ENCODE results near the gene ADGRB3. TPM values are rescaled to one million over a fixed set of nuclear protein-coding genes. Genes with fewer than 3 reads are reported as not detected.

The ADGRB3 gene
- total and polyA plus RNA-seq, 4 donors: 0.21 to 2.3 (median 0.48) TPM

GRCh38 chr6:68728159-68728979, 93.3 kb downstream of the ADGRB3 start:
- H3K9me3 ChIP-seq (ENCODE audit: control insufficient read depth in 4 of 4, low read length in 3 of 4): peaks cover 0 to 2% (median 0%) of the 10 kb centered on the region in 4 donors
- H3K9ac ChIP-seq (ENCODE audit: low read depth in 1 of 2, low read length in 2 of 2): no peak overlapping the region
- no peak overlapping the region for H3K4me3 ChIP-seq (ENCODE audit: low read depth in 1 of 3, low read length in 3 of 3)
- TF ChIP-seq FOXA2 (IDR thresholded peaks at IDR 0.05) (no peak), HNF4A (conservative IDR thresholded peaks at IDR 0.05) (peak; percentile 8 to 40), ATF3 (IDR thresholded peaks at IDR 0.05) (no peak), NR2F2 (IDR thresholded peaks at IDR 0.05) (peak; percentile 11), RXRA (IDR thresholded peaks at IDR 0.05) (peak; percentile 4 to 5), EGR1 (IDR thresholded peaks at IDR 0.05; ENCODE audit: low read depth in 2 of 2) (no peak), YY1 (IDR thresholded peaks at IDR 0.05) (peak; percentile 27), JUND (IDR thresholded peaks at IDR 0.05) (peak in 1 of 2 donors; percentile 13), CTCF (IDR thresholded peaks at IDR 0.05; ENCODE audit: low read depth, low read length, missing input control) (no peak), REST (IDR thresholded peaks at IDR 0.05) (no peak), MAX (IDR thresholded peaks at IDR 0.05) (no peak)
- no peaks in the 10 kb centered on the region for H3K27me3 ChIP-seq (ENCODE audit: control insufficient read depth in 4 of 4, insufficient read depth in 4 of 4, low read length in 3 of 4)
- WGBS: 27% methylated on average over 5 of the region's 5 CpGs
- peaks cover 0 to 19% (median 17%) of the 10 kb centered on the region in 4 donors for H3K4me1 ChIP-seq (ENCODE audit: control insufficient read depth in 4 of 4, insufficient read depth in 4 of 4, low read length in 3 of 4)
- DNase-seq (ENCODE audit: low spot score): no peak
- no peak overlapping the region for H3K27ac ChIP-seq (ENCODE audit: low read depth in 1 of 2, low read length in 2 of 2)
- no peaks in the 10 kb centered on the region for H3K36me3 ChIP-seq (ENCODE audit: control insufficient read depth in 4 of 4, insufficient read depth in 3 of 4, low read depth in 1 of 4, low read length in 3 of 4)

GRCh38 chr6:68729377-68729903, 94.4 kb downstream of the ADGRB3 start:
- Histone ChIP-seq H3K36me3 (ENCODE audit: control insufficient read depth in 4 of 4, insufficient read depth in 3 of 4, low read depth in 1 of 4, low read length in 3 of 4) (no peaks in the 10 kb centered on the region), H3K27ac (ENCODE audit: low read depth in 1 of 2, low read length in 2 of 2) (no peak overlapping the region), H3K9ac (ENCODE audit: low read depth in 1 of 2, low read length in 2 of 2) (no peak overlapping the region), H3K4me3 (ENCODE audit: low read depth in 1 of 3, low read length in 3 of 3) (no peak overlapping the region), H3K27me3 (ENCODE audit: control insufficient read depth in 4 of 4, insufficient read depth in 4 of 4, low read length in 3 of 4) (no peaks in the 10 kb centered on the region), H3K9me3 (ENCODE audit: control insufficient read depth in 4 of 4, low read length in 3 of 4) (peaks cover 0 to 2% (median 0%) of the 10 kb centered on the region in 4 donors), H3K4me1 (ENCODE audit: control insufficient read depth in 4 of 4, insufficient read depth in 4 of 4, low read length in 3 of 4) (peaks cover 0 to 19% (median 17%) of the 10 kb centered on the region in 4 donors)
- 81% methylated on average over 5 of the region's 5 CpGs for WGBS
- DNase-seq (ENCODE audit: low spot score): no peak
- TF ChIP-seq NR2F2 (IDR thresholded peaks at IDR 0.05) (no peak), HNF4A (conservative IDR thresholded peaks at IDR 0.05) (no peak), CTCF (IDR thresholded peaks at IDR 0.05; ENCODE audit: low read depth, low read length, missing input control) (no peak), YY1 (IDR thresholded peaks at IDR 0.05) (no peak), EGR1 (IDR thresholded peaks at IDR 0.05; ENCODE audit: low read depth in 2 of 2) (no peak)
